COLO668 (cell line): Measurements from ENCODE around the gene C4B.
"Not testable (repeated sequence)": the region's sequence is repeated elsewhere in the genome, so short reads cannot be mapped to it uniquely, and the experiment has no call there.

Experiments used
- DNase-seq: peaks from one replicate; lab custom pipeline; 2025; ENCODE audit not compliant: unreplicated experiment; lab: John Stamatoyannopoulos, UW

Gene C4B

DNA sequence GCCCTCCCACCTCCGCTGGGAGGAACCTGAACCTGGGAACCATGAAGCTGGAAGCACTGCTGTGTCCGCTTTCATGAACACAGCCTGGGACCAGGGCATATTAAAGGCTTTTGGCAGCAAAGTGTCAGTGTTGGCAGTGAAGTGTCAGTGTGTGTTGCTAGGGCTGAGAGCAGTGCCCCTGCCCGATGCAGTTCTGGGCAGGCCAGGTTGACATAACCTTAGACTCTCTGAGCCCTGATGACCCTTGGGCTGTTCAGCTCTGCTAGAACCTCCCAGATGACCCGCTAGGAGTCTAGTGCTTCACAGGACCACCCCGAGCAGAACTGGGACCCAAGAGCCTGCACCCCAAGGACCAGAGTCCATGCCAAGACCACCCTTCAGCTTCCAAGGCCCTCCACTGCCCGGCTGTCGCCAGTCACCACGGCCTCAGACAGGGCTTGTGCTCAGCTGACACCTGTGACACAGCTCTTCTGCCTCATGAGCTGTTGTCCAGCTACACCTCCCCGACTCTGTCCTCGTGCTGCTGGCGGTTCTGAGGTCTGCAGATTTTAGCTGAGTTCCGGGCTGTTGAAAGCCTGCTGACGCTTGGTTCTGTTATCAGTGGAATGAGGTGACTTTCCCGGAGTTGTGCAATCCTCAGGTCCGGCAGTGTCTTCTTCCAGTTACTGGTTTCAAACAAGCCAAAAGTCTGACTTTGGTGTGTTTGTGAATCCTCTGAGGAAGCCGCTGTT is 20.9 kb downstream of the C4B start:
- not testable (repeated sequence) for DNase-seq

DNA sequence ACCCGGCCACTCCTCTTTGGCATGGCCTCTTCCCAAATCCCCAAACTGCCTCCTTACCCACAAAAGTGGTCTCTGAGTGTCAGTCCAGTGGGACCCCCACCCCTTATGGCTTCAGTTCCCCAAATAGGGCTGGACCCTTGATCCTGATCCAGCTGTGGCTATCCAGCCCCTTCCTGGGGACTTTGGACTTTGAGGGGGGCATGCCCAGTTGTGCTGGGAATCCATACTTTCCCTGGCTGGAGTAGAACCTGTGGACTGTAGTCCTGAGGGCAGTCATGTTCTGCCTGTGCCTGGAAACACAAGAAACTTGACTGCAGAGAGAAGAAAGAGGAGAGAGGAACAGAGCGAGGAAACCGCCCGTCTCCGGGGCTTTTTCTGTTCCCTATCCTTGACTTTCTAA is 22.5 kb downstream of the C4B start:
- DNase-seq = not testable (repeated sequence)

DNA sequence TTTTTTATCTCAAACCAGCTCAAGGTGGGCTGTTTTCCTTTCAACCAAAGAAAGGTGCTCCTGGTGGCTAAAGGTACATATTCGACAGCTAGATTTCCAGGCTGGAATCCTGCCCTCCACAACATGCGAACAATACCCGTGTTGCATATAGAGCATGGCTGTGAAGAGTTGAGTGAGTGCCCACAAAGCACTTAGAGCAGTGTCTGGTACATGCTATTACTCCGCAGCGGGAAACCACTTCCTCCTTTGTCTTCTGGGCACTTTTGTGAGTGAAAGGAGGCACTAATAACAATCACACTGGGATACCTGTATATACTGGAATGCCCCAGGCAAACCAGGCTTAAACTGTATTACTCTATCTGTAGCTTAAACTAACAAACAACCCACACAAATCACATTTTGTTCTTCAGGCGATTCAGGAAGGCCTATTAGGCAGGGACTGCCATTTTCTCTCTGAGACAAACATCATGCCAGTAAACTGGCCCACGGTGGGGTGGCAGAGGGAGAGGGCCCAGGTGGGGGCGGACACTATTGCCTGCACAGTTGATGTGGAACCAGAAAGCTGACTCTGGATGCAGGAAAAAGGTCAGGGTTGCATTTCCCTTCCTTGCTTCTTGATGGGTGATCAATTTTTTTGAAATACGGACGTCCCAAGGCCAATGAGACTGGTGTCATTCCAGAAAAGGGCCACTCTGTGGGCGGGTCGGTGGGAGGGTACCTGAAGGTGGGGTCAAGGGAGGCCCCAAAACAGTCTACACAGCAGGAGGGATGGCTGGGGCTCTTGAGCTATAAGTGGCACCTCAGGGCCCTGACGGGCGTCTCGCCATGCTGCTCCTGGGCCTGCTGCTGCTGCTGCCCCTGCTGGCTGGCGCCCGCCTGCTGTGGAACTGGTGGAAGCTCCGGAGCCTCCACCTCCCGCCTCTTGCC is 23.3 kb downstream of the C4B start, which contains the start of gene CYP21A2:
Gene CYP21A2, plus strand, starts transcription at position 818 of the 927 bp plus-strand sequence. Its CDS starts 8 bp downstream, at position 826.
- not testable (repeated sequence) for DNase-seq

DNA sequence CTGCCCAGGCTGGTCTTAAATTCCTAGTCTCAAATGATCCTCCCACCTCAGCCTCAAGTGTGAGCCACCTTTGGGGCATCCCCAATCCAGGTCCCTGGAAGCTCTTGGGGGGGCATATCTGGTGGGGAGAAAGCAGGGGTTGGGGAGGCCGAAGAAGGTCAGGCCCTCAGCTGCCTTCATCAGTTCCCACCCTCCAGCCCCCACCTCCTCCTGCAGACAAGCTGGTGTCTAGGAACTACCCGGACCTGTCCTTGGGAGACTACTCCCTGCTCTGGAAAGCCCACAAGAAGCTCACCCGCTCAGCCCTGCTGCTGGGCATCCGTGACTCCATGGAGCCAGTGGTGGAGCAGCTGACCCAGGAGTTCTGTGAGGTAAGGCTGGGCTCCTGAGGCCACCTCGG is 24.3 kb downstream of the C4B start:
- not testable (repeated sequence) for DNase-seq

- DNase-seq = not testable (repeated sequence)
Observed at GRCh38 chr6:32039321-32040274, 25.0 kb downstream of the C4B start.

GRCh38 chr6:32040299-32041049 is 25.9 kb downstream of the C4B start:
- DNase-seq = not testable (repeated sequence)

- not testable (repeated sequence) for DNase-seq
Observed at GRCh38 chr6:32041050-32041321, 26.4 kb downstream of the C4B start.

- DNase-seq = not testable (repeated sequence)
Observed at GRCh38 chr6:32041385-32041784, 26.8 kb downstream of the C4B start.

GRCh38 chr6:32042276-32042675 is 27.7 kb downstream of the C4B start:
- not testable (repeated sequence) for DNase-seq

DNA sequence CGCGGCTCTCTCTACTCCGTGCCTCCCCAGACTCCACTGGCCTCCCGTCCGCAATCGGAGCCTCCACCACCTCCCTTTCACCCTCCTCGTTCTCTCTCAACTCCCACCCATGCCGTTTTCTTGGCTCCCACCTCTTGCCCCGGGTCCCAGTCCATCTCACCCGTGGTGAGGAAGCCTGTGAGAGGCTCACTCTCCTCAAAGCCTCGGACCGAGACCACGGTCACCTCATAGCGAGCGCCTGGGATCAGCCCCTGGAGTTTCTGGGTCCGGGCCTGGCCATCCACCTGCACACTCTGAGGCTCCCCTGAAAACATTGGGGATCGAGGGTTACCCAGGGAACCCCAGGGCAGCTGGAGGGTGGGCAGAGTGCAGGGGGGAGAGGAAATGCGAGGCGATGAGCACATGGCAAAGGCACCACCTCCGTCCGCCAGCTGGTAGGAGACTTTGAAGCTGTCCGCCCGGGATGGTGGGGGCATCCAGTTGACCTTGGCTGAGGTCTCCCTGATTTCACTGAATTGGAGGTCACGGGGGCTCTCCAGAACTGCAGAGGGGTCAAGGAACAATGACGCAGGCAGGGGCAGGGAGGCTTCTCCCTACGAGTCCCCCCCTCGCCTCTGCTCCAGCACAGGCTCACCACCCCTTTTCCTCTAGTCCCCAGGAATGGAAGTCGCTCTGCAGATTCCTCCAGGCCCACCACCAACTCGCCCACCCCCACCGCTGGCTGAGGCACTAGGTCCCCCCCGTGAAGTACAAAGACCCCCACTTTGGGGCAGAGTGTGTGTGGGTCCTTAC is 29.2 kb downstream of the C4B start:
- not testable (repeated sequence) for DNase-seq

- DNase-seq = not testable (repeated sequence)
Observed at GRCh38 chr6:32044916-32045315, 30.3 kb downstream of the C4B start.

GRCh38 chr6:32045811-32046449 is 31.3 kb downstream of the C4B start:
- no peak for DNase-seq

- DNase-seq = no peak
Observed at GRCh38 chr6:32046450-32047083, 32.0 kb downstream of the C4B start.

GRCh38 chr6:32047084-32047478 is 32.5 kb downstream of the C4B start:
- no peak for DNase-seq

GRCh38 chr6:32047539-32047854 is 32.9 kb downstream of the C4B start:
- DNase-seq = no peak

DNA sequence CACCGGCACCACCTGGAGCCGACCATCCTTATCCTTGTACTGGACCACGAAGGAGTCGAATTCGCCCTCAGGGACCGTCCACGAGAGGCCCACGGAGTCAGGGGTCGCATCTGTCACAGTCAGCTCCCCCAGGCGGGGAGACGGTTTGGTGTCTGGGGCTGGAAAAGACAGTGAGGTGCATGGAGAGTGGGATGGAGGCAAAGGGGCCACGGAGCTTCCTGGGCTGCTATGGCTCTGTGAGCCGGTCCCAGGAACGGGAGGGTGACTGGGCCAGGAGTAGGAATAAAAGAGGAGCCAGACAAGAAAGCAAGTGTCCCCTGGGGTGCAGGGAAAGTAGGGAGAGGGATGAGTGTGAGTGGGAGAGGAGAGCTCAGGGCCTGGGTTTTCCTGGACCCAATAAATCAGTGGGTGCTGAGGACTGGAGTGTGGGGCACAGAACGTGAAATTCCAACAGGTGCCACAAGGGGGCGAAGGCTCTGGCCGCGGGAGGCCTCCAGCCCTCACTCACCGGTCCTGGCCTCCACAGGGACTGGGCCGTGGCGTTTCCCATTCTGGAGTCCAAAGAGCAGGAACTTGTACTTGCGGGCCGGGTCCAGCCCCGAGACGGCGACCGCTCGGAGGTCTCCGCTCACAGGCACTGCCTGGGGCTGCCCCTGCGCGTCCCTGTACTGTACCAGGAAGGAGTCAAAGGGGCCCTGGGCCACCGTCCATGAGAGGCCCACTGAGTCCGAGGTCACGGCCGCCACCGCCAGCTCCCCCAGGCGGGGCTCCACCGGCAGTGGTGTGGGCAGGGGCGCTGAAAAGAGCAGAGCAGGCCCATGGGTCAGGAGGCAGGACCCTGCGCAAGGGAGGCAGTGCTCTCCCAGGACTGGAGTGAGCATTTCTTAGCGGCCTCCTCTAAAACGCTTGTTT is 33.5 kb downstream of the C4B start:
- DNase-seq = peak; percentile 45

GRCh38 chr6:32049149-32049548 is 34.6 kb downstream of the C4B start:
- not testable (repeated sequence) for DNase-seq

DNA sequence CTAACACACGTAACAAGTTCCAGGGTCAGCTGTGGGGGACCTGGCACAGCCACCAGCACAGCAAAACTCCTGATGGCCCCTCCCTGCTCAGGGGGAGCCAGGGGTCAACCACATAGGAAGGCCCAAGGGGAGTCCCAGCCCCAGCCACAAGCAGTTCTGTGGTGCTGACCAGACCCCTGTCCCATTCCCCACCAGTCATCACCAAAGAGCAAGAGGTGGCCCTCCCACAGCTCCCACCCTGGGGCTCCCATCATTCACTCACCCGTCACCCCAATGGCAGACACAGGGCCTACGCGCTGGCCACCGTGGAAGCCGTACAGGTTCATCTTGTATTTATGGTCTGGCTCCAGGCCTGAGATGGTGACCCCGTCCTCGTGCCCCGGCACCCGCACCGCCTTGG is 35.1 kb downstream of the C4B start:
- DNase-seq = not testable (repeated sequence)
